ENCODE results near the gene QKI.

The QKI gene

GRCh38 chr6:163536770-163537169, 122.3 kb downstream of the QKI start:
- peak in 3 of 4 experiments; percentile 34 to 65 (median 59) for DNase-seq

GRCh38 chr6:163538331-163538730, 123.8 kb downstream of the QKI start:
- DNase-seq, result no peak

GRCh38 chr6:163539101-163539762, 124.7 kb downstream of the QKI start:
- no peak for DNase-seq

- no peak for DNase-seq
Measured at GRCh38 chr6:163543321-163543720, 128.8 kb downstream of the QKI start.

GRCh38 chr6:163545370-163545769, 130.9 kb downstream of the QKI start:
- DNase-seq, result no peak

- DNase-seq, result no peak
Measured at GRCh38 chr6:163547287-163547686, 132.8 kb downstream of the QKI start.

- DNase-seq, result no peak
Measured at GRCh38 chr6:163548624-163549023, 134.1 kb downstream of the QKI start.

GRCh38 chr6:163554032-163554431, 139.5 kb downstream of the QKI start:
- no peak for DNase-seq

GRCh38 chr6:163554663-163555062, 140.1 kb downstream of the QKI start:
- peak; percentile 69 to 79 (median 74) for DNase-seq

GRCh38 chr6:163559661-163560060, 145.1 kb downstream of the QKI start:
- peak in 3 of 4 experiments; percentile 28 to 53 (median 32) for DNase-seq

GRCh38 chr6:163563318-163563717, 148.8 kb downstream of the QKI start:
- DNase-seq, result no peak

GRCh38 chr6:163564534-163564933, 150.0 kb downstream of the QKI start:
- no peak for DNase-seq

- DNase-seq, result no peak
Measured at GRCh38 chr6:163565140-163565539, 150.6 kb downstream of the QKI start.

GRCh38 chr6:163566056-163566455, 151.5 kb downstream of the QKI start:
- no peak for DNase-seq

- DNase-seq, result no peak
Measured at GRCh38 chr6:163568275-163568674, 153.8 kb downstream of the QKI start.

- DNase-seq, result no peak
Measured at GRCh38 chr6:163570579-163571231, 156.2 kb downstream of the QKI start.

- DNase-seq, result no peak
Measured at GRCh38 chr6:163571730-163572129, 157.2 kb downstream of the QKI start.

GRCh38 chr6:163572612-163573011, 158.1 kb downstream of the QKI start:
- no peak for DNase-seq

GRCh38 chr6:163573503-163574179, 159.1 kb downstream of the QKI start:
- no peak for DNase-seq

- no peak for DNase-seq
Measured at GRCh38 chr6:163576114-163576513, 161.6 kb downstream of the QKI start.

- DNase-seq, result no peak
Measured at GRCh38 chr6:163577404-163577803, 162.9 kb downstream of the QKI start.

- DNase-seq, result no peak
Measured at GRCh38 chr6:163579111-163579879, 164.8 kb downstream of the QKI start.

GRCh38 chr6:163579880-163580295, 165.4 kb downstream of the QKI start:
- DNase-seq, result no peak

Measured in suppressor macrophage (primary cell).